ENCODE measurements around the gene TSPYL1. TPM values are rescaled to one million over a fixed set of nuclear protein-coding genes. Genes with fewer than 3 reads are reported as not detected.

TSPYL1 gene
- total RNA-seq, 1 experiment from 2014 or later = 35.1 TPM

GRCh38 chr6:116256694-116257093 is 23.0 kb downstream of the TSPYL1 start:
- POLR2A ChIA-PET (ENCODE audit: unreplicated experiment) = no interaction called here
- no peak overlapping the region for H3K4me2 ChIP-seq (ENCODE audit: low read length)

GRCh38 chr6:116255246-116255800 is 24.4 kb downstream of the TSPYL1 start:
- BruUV-seq (replicated peaks) = no TSS peak
- H2AFZ ChIP-seq (ENCODE audit: low read length) = no peak overlapping the region
- H3K4me2 ChIP-seq (ENCODE audit: low read length) = peak overlapping the region; percentile 86
- no peak for ATAC-seq
- H3K27ac ChIP-seq (ENCODE audit: low read length) = no peak overlapping the region
- H3K9me2 ChIP-seq (replicated peaks; ENCODE audit: low read length) = no peaks in the 10 kb centered on the region
- H3K27me3 ChIP-seq (ENCODE audit: low read length) = no peaks in the 10 kb centered on the region
- no peaks in the 10 kb centered on the region for H3K36me3 ChIP-seq (ENCODE audit: low read depth, low read length)
- CTCF ChIA-PET = interaction anchor here (0.7 kb wide), 1 partner anchor 71 kb away, joined by 3 read pairs; no protein-coding TSS in a partner anchor
- H4K20me1 ChIP-seq (ENCODE audit: low read length) = 0 out of 2 replicates have a peak, but pooled peaks cover 4% of the 10 kb centered on the region
- no peak for DNase-seq
- TF ChIP-seq EZH2 (IDR thresholded peaks at IDR 0.05; ENCODE audit: low read length, unreplicated experiment) = no peak
- no peak for TF ChIP-seq EZH2phosphoT487 (IDR thresholded peaks at IDR 0.05; ENCODE audit: borderline replicate concordance, low read length)
- TF ChIP-seq, protein P1, sequence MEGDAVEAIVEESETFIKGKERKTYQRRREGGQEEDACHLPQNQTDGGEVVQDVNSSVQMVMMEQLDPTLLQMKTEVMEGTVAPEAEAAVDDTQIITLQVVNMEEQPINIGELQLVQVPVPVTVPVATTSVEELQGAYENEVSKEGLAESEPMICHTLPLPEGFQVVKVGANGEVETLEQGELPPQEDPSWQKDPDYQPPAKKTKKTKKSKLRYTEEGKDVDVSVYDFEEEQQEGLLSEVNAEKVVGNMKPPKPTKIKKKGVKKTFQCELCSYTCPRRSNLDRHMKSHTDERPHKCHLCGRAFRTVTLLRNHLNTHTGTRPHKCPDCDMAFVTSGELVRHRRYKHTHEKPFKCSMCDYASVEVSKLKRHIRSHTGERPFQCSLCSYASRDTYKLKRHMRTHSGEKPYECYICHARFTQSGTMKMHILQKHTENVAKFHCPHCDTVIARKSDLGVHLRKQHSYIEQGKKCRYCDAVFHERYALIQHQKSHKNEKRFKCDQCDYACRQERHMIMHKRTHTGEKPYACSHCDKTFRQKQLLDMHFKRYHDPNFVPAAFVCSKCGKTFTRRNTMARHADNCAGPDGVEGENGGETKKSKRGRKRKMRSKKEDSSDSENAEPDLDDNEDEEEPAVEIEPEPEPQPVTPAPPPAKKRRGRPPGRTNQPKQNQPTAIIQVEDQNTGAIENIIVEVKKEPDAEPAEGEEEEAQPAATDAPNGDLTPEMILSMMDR (conservative IDR thresholded peaks at IDR 0.05; ENCODE audit: low read depth, low read length) = no peak
- POLR2A ChIA-PET (ENCODE audit: unreplicated experiment) = interaction anchor here (0.6 kb wide), 2 partner anchors 22 to 316 kb away, joined by 4 to 24 read pairs; partner anchors contain the start of gene RWDD1
- peaks cover 25% of the 10 kb centered on the region for H3K4me1 ChIP-seq (ENCODE audit: insufficient read depth, low read length)
- H3K9ac ChIP-seq (ENCODE audit: low read length) = peak overlapping the region; percentile 93
- intact Hi-C loops (cut with micrococcal nuclease) = no loop called here
- no peaks in the 10 kb centered on the region for H3F3A ChIP-seq (ENCODE audit: low read length, unreplicated experiment)
- H3K4me3 ChIP-seq (ENCODE audit: low read length) = peak overlapping the region; percentile 97
- H3K79me2 ChIP-seq (ENCODE audit: low read length) = peaks cover 43% of the 10 kb centered on the region
- H3K9me3 ChIP-seq (ENCODE audit: low read length) = no peaks in the 10 kb centered on the region

More at GRCh38 chr6:116256694-116257093, 23.0 kb downstream of the TSPYL1 start:
- CTCF ChIA-PET = no interaction called here
- Histone ChIP-seq H3K4me1 (ENCODE audit: insufficient read depth, low read length) (peaks cover 15% of the 10 kb centered on the region), H3K9me3 (ENCODE audit: low read length) (no peaks in the 10 kb centered on the region), H3K9ac (ENCODE audit: low read length) (no peak overlapping the region), H4K20me1 (ENCODE audit: low read length) (no peaks in the 10 kb centered on the region), H2AFZ (ENCODE audit: low read length) (no peak overlapping the region), H3K4me3 (ENCODE audit: low read length) (no peak overlapping the region), H3F3A (ENCODE audit: low read length, unreplicated experiment) (no peaks in the 10 kb centered on the region), H3K27me3 (ENCODE audit: low read length) (no peaks in the 10 kb centered on the region), H3K79me2 (ENCODE audit: low read length) (peaks cover 30% of the 10 kb centered on the region), H3K27ac (ENCODE audit: low read length) (no peak overlapping the region), H3K36me3 (ENCODE audit: low read depth, low read length) (no peaks in the 10 kb centered on the region), H3K9me2 (replicated peaks; ENCODE audit: low read length) (no peaks in the 10 kb centered on the region)
- ATAC-seq (no peak), DNase-seq (no peak)
- intact Hi-C loops (cut with micrococcal nuclease) = no loop called here
- BruUV-seq (replicated peaks) = no TSS peak
- no peak for TF ChIP-seq EZH2phosphoT487 (IDR thresholded peaks at IDR 0.05; ENCODE audit: borderline replicate concordance, low read length)

DNA sequence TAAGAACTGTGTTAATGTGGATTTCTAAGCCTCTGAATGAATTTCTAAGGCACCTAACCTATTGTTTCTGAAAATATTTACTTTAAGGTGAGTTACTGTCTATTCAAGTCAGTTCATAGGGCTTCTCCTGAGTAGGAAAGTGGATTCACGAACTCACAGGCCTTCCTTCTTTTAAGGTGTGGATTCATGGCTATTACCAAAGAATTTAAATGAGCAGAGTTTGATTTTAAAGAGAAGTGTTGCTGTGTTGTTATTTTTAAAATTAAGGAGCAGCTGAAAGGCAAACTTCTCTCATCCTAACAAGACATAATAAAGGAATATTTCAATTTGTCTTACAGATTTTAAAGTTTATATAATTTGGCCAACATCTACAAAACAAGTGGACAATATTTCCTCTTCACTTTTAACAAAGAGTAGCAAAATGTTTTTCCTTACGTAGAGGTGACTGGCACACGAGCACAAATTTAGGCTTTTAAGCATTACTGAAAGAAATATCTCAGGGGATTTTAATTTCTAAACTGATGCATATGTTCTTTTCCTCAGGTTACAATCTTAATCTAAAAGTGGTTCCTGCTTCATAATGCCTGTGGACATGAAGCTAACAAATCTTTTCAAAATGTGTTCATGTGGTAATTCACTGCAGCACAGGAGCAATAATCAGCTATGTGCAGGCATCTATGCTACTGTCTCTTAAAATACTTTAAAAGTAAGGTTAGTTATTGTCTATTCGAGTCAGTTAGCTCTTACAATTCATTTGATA is 25.3 kb downstream of the TSPYL1 start:
- no peaks in the 10 kb centered on the region for H3K9me3 ChIP-seq (ENCODE audit: low read length)
- peak overlapping the region; percentile 86 for H3K4me2 ChIP-seq (ENCODE audit: low read length)
- ATAC-seq (peak; percentile 11), DNase-seq (no peak)
- no peaks in the 10 kb centered on the region for H3K36me3 ChIP-seq (ENCODE audit: low read depth, low read length)
- H3K9ac ChIP-seq (ENCODE audit: low read length) = peak overlapping the region; percentile 93
- ChIA-PET POLR2A (ENCODE audit: unreplicated experiment) (interaction anchor here (0.6 kb wide), 1 partner anchor 317 kb away, joined by 4 read pairs; the partner anchor contains the start of gene RWDD1), CTCF (interaction anchor here (0.7 kb wide), 1 partner anchor 70 kb away, joined by 3 read pairs; no protein-coding TSS in a partner anchor)
- no peaks in the 10 kb centered on the region for H3F3A ChIP-seq (ENCODE audit: low read length, unreplicated experiment)
- BruUV-seq (replicated peaks) = TSS peak; percentile 89
- no peaks in the 10 kb centered on the region for H3K27me3 ChIP-seq (ENCODE audit: low read length)
- H3K79me2 ChIP-seq (ENCODE audit: low read length) = peaks cover 48% of the 10 kb centered on the region
- no peaks in the 10 kb centered on the region for H3K9me2 ChIP-seq (replicated peaks; ENCODE audit: low read length)
- H2AFZ ChIP-seq (ENCODE audit: low read length) = peak overlapping the region; percentile 93
- peak overlapping the region; percentile 35 for H3K27ac ChIP-seq (ENCODE audit: low read length)
- H3K4me1 ChIP-seq (ENCODE audit: insufficient read depth, low read length) = peaks cover 28% of the 10 kb centered on the region
- peak overlapping the region; percentile 97 for H3K4me3 ChIP-seq (ENCODE audit: low read length)
- 0 out of 2 replicates have a peak, but pooled peaks cover 4% of the 10 kb centered on the region for H4K20me1 ChIP-seq (ENCODE audit: low read length)
- intact Hi-C loops (cut with micrococcal nuclease) = no loop called here
- TF ChIP-seq EZH2 (IDR thresholded peaks at IDR 0.05; ENCODE audit: low read length, unreplicated experiment) = no peak
- TF ChIP-seq, protein P1 (conservative IDR thresholded peaks at IDR 0.05; ENCODE audit: low read depth, low read length) = no peak
- TF ChIP-seq EZH2phosphoT487 (IDR thresholded peaks at IDR 0.05; ENCODE audit: borderline replicate concordance, low read length) = no peak

Measured in PC-3 (cell line).